HG03521 (cell line): Measurements from ENCODE around the gene CDH15.

Source experiments
- ATAC-seq: cut with Tn5 transposase; IDR thresholded peaks from one replicate; pipeline ENCODE4 v1.9.1; 2021; ENCODE audit warnings: mild to moderate bottlenecking, moderate library complexity; ENCODE audit not compliant: unreplicated experiment

Gene CDH15

GRCh38 chr16:89140401-89140800 is 31.1 kb upstream of the CDH15 start:
- ATAC-seq = no peak

- no peak for ATAC-seq
These were observed 30.3 kb upstream of the CDH15 start for GRCh38 chr16:89140981-89141883.

GRCh38 chr16:89141884-89142267 is 29.7 kb upstream of the CDH15 start:
- ATAC-seq = no peak

DNA sequence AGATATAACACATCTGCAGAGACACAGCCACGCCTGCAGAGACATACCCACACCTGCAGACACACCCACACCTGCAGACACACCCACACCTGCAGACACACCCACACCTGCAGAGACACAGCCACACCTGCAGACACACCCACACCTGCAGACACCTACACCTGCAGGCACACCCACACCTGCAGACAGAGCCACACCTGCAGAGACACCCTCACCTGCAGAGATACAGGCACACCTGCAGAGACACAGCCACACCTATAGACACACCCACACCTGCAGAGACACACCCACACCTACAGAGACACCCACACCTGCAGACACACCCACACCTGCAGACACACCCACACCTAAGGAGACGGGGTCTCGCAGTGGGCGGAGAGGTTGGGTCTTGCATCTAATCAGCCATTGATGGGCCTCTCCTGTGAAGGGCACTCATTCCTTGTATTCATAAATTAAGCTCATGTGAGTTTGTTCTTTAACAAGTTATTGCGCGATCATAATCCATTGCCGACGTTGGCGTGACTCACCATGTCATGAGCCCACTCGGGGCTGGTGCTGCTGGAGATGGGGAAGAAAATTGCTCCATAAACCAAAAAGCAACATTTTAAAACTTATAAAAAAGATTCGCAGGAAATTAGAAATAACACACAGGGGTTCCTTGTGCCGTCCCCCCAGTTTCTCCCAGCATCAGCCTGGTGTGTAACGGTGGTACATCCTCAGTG is 28.9 kb upstream of the CDH15 start:
- no peak for ATAC-seq

DNA sequence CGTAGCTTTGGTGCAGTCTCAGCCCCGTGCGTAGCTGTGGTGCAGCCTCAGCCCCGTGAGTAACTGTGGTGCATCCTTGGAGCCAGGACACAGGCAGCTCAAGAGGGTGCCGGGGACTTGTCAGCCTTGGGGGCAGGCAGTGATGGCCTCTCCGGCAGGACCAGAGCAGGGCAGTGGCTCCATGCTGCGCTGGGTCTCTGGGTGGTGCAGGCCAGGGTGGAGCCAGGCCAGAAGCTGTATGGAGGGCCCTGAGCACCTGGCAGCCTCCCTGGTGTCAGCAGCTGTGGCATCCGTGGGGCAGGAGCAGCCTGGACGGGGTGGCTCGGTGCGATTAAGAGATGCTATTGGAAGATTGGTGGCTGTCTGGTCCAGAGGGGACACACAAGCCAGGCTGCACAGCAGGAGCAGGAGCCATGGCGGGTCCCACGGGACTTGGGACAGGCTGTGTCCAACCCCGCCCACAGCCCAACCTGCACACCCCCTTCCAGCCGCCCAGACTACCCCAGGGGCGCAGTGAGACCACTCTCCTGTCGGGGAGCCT is 28.3 kb upstream of the CDH15 start:
- ATAC-seq = no peak

DNA sequence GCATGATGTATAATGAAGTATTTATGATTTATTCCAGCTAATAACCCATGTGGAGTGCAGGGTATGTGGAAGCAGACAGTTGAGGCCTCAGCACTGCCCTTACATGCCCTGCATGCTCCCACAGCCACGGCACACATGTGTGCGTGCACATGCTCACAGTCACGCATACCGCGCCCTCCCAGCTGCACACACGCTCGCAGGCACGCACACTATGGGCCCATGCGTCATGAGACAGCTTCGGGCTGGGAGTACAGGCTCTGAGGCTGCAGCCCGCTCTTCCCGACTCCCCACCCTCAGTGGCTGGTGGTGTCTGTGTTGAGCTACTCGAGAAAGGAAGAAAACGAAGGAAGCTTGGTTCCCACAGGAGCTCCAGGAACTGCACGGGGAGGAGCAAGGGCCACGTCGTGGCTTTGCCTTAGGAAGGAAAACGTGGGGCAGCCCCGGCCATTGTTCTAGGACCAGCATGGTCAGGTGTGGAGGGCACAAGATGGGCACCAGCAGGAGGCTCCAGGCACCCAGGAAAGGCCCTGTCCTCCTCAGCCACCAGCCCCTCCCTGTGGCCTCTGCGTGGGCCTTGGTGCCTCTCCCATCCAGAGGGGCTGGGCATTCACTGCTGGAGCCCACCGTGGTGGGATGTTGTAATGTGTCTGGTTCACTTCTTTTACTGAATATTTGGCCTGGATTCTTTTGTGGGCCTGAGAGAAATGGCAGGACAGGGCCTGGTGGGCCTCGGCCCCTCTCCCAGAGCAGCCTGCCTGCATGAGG is 27.5 kb upstream of the CDH15 start:
- no peak for ATAC-seq

DNA sequence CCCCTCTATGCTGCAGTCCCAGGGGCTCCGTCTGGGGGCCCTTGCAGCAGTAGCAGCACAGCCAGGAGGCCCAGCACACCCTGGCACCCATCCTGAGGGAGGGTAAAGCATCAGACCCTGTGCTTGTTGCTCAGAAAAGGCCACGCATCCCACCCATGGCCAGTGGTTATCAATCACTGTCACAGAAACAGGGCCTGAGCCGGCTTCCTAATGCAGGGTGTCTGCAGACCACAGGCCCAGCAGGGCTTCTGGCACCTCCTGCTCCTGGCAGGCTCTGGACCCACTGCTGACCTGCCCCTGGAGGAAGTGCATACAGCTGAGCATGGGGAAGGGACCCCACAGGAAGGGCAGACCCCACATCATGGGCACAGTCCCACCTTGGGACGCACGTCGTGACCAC is 26.9 kb upstream of the CDH15 start:
- no peak for ATAC-seq

DNA sequence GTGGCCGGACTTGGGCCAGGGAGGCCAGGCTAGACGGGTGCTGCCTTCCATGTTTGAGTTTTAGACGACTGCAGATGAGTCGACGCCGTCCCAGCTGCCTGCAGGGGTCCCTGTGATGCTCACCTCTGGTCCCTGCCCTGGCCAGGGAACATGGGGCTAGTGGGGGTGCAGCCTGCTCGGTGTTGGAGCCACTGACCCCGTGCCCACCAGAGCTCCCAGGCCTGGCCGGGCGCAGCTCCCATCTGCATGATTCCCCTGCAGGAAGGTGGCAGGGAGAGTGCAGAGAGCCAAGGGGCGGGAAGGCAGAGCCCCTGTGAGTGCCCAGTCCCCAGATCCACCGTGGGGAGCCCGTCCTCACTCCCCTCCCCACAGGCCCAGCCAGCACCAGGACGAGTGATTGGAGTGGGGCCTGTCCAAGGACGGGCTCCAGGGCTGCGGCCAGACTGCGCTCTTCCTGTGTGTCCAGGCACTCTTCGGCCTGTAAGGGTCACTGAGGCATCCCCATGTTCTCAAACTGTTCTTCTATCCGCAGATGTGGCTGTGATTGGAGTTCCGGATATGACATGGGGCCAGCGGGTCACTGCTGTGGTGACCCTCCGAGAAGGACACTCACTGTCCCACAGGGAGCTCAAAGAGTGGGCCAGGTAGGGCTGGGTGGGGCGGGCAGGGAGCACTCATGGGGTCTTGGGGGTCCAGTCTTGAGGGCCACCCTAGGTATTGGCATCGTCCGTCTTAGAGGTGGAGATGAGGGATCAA is 26.0 kb upstream of the CDH15 start:
- ATAC-seq = no peak

DNA sequence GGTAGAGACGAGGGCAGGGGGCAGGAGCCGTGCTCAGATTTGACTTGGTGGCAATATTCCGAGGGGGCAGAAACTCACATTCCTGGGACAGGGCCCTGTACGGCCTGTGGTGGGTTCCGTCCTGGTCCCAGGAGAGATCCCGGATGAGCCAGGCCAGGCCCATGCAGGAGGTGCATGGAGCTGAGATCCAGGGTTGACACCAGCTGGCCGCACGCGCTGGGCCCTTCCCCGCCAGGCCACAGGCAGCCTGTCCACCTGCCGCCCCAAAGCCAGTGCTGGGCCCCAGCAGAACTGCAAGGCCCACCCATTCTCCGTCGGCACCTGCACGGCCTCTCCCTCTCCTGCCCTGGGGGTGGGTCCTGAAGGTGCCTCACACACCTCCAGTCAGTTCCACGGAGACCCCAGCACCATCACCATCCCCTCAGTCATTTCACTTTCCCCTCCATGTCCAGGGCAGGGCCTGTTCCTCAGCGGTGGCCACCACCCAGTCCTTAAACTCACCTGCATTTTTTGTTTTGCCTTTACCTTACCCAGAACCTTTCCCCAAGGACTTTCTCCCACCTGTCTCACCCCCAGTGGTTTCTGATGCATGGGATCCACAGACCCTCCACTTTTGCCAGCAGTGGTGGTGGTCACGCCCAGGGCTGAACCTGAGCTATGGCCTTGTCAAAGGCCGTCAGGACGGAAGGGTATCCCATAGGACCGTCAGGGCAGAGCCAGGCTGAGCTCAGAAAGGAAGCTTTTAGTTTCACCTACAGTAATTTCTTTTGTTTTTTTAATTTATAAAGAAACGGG is 25.1 kb upstream of the CDH15 start:
- no peak for ATAC-seq

DNA sequence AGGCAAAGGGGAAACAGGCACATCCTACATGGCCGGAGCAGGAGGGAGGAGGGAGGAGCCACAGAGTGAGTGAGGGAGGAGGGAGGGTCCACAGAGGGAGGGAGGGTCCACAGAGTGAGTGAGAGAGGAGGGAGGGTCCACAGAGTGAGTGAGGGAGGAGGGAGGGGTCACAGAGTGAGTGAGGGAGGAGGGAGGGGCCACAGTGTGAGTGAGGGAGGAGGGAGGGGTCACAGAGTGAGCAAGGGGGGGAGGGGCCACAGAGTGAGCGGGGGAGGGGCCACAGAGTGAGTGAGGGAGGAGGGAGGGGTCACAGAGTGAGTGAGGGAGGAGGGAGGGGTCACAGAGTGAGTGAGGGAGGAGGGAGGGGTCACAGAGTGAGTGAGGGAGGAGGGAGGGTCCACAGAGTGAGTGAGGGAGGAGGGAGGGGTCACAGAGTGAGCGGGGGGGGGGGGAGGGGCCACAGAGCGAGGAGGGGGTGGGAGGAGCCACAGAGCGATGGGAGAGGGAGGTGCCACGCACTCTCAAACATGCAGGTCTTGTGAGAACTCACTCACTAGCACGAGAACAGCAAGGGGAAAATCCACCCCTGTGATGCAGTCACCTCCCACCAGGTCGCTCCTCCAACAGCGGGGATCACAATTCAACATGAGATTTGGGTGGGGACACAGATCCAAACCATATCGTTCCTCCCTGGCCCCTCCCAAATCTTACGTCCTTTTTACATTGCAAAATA is 24.3 kb upstream of the CDH15 start:
- no peak for ATAC-seq

GRCh38 chr16:89149386-89149785 is 22.2 kb upstream of the CDH15 start:
- ATAC-seq = no peak

- no peak for ATAC-seq
These were observed 21.3 kb upstream of the CDH15 start for GRCh38 chr16:89150090-89150835.

DNA sequence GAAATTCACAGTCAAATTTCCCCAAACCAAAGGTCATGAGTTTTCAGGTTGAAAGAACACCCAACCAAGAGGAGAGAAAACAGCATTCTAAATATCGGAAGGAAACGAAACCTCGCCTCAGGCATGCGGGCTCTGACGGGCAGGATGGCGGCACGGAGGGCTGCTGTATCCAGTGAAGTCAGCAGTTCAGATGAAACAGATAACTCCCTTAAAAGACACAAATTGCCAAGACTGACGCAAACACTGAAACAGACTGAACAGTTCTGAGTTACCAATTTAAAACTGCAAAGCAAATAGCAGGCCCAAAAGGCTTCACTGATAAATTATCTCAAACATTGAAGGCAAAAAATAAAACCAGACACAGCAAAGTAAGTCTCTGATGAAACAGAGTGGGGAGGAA is 20.6 kb upstream of the CDH15 start:
- no peak for ATAC-seq

DNA sequence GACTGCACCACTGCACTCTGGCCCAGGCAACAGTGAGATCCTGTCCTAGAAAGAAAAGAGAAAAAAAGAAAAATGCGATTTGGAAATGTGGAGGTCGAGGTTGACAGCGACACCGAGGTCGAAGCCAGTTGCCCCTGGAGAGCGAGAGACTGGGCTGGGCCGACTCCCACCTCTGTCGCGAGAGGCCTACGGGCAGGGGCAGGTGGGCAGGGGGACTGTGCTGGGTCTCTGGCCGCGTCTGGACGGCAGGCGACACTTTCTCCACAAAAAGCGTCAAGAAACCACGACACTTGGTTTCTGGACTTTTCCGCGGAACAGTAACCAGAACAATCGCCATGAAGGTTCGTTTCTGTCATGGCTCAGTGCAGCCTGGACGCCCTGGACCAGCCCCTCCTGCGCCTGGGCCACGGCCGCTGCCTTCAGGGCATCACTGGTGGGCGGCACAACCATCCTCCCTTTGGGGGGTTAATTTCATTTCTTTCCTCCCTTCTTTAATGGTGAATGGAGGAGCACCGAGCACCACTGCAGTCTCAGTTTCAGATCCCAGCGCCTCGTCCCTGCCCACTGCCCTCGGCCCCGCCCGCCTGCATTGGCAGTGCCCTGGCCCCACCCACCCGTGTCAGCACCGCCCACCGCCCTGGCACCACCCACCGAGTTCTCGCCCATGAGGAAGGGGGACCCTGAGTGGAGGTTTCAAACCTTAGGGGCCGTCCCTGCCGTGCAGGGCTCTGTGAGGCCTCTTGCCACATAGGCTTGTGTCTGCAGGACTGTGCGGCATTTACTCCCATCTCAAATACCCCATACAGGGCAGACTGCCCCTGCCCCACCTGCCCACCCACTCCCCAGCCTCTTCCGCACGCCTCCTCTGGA is 18.5 kb upstream of the CDH15 start:
- ATAC-seq = no peak

DNA sequence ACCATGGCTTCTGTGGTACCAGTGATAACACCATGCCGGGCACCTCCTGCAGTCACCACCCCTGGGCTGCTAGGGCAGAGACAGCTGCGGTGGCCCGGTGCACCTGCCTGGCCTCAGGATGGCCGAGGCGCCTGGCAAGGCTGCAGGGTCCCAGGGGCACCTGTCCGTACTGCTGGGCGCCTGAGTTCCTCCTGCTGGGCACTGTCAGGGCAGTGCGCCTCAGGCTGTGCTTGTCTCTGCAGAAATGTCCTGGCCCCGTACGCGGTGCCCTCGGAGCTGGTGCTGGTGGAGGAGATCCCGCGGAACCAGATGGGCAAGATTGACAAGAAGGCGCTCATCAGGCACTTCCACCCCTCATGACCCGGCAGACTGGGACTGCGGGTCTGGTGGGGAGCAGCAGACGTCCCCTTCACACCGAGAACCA is 17.7 kb upstream of the CDH15 start:
- ATAC-seq = no peak

DNA sequence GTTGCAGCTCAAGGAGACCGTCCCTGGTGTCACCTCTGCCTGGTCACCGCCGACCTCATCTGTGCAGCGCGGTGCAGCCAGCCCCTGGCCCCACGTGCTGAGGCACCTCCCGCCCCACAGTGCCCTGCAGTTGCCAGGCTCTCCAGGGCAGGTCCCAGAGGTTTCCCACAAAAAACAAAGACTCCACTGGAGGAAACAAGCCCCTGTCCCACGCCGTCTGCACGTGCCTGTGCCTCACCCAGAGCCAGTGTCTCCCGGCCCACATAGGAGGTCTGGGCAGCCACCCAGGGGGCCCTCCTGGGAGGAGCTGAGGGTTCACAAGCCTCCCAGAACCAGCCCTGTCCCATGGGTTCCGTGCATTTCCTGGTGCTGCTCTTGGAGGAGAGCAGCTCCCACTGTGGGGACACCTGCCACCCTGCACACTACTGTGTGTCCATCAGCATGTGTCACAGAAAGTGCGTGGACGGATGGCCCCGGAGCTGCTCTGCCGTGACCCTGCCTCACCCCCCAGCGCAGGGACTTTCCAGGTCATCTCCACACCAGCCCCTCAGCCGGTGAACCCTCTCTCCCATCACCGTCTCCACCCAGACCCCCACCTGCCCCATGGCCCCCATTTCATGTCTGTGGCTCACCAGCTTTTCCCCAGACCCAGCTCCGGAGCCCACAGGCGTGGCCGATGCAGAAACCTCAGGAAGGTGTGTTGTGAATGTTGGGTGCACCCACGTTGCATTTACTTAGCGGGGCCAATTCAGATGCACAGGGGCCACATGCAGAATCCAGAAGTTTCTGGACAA is 17.0 kb upstream of the CDH15 start:
- no peak for ATAC-seq
